Putamen (tissue), 1 donor: Measurements from ENCODE around the gene OSCAR.

Experiments
- DNase-seq: peaks from one replicate; pipeline ENCODE4 v3.0.0-alpha.2; 2016; ENCODE audit warnings: low spot score

Gene OSCAR

GRCh38 chr19:54100561-54100960 lies at the start of gene OSCAR:
Gene OSCAR (minus strand): TSS chr19:54100803. CDS start chr19:54100792, 11 bp downstream.
- no peak for DNase-seq

GRCh38 chr19:54149021-54149812 lies 48.6 kb upstream of the OSCAR start:
- DNase-seq: no peak

- no peak for DNase-seq
Observed at GRCh38 chr19:54148158-54148557, 47.6 kb upstream of the OSCAR start.

GRCh38 chr19:54147676-54148075 lies 47.1 kb upstream of the OSCAR start:
- no peak for DNase-seq

GRCh38 chr19:54145541-54146158 lies 45.0 kb upstream of the OSCAR start:
- DNase-seq: no peak

GRCh38 chr19:54142166-54142780 lies 41.7 kb upstream of the OSCAR start:
- DNase-seq: no peak

- DNase-seq: no peak
Observed at GRCh38 chr19:54141356-54141755, 40.8 kb upstream of the OSCAR start.

GRCh38 chr19:54138489-54139256 lies 38.1 kb upstream of the OSCAR start:
- DNase-seq: no peak

GRCh38 chr19:54137699-54138488 lies 37.3 kb upstream of the OSCAR start, which contains the start of gene CNOT3:
Gene CNOT3 (plus strand): TSS chr19:54137762. CDS start chr19:54142979, 5,217 bp downstream.
- no peak for DNase-seq

GRCh38 chr19:54136864-54137698 lies 36.5 kb upstream of the OSCAR start:
- peak; percentile 100 for DNase-seq

- no peak for DNase-seq
Observed at GRCh38 chr19:54136086-54136863, 35.7 kb upstream of the OSCAR start.

GRCh38 chr19:54133957-54134590 lies 33.5 kb upstream of the OSCAR start:
- no peak for DNase-seq

- peak; percentile 54 for DNase-seq
Observed at GRCh38 chr19:54133312-54133956, 32.8 kb upstream of the OSCAR start.

- DNase-seq: no peak
Observed at GRCh38 chr19:54129617-54129996, 29.0 kb upstream of the OSCAR start.

GRCh38 chr19:54128796-54129616 lies 28.4 kb upstream of the OSCAR start:
- DNase-seq: no peak

- DNase-seq: no peak
Observed at GRCh38 chr19:54128441-54128725, 27.8 kb upstream of the OSCAR start.

GRCh38 chr19:54127688-54128440 lies 27.3 kb upstream of the OSCAR start:
- DNase-seq: no peak
